Measurements from ENCODE around the gene TPRKB.
"Not testable (repeated sequence)": the region's sequence is repeated elsewhere in the genome, so short reads cannot be mapped to it uniquely, and the experiment has no call there.

The TPRKB gene

DNA sequence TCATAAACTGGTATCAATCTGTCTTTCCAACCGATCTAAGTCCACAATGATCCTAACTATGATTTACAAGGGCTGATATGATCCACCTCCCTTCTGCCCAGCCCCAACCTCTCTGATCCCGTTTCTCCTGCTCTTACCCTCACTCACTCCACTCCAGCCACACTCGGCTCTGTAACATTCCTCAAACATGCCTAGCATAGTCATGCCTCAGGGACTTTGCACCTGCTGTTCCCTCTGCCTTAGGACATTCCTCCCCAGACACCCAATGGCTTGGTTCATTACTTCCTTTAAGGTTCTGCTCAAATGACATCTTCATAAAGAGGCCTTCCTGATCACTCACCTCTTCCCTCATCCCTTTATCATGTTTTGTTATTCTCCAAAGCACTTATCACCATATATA, 33.6 kb upstream of the TPRKB start:
- no peaks in the 10 kb centered on the region for H3K9me3 ChIP-seq
- H4K20me1 ChIP-seq = peaks cover 23% of the 10 kb centered on the region
- H3K4me2 ChIP-seq = no peak overlapping the region
- H3K4me3 ChIP-seq = no peak overlapping the region
- H3K27ac ChIP-seq = no peak overlapping the region
- H3K27me3 ChIP-seq = no peaks in the 10 kb centered on the region
- no peaks in the 10 kb centered on the region for H3K4me1 ChIP-seq
- peaks cover 96% of the 10 kb centered on the region for H3K36me3 ChIP-seq
- TF ChIP-seq Cebpa-rat (IDR thresholded peaks at IDR 0.05) = no peak
- no peak overlapping the region for H3K9ac ChIP-seq

DNA sequence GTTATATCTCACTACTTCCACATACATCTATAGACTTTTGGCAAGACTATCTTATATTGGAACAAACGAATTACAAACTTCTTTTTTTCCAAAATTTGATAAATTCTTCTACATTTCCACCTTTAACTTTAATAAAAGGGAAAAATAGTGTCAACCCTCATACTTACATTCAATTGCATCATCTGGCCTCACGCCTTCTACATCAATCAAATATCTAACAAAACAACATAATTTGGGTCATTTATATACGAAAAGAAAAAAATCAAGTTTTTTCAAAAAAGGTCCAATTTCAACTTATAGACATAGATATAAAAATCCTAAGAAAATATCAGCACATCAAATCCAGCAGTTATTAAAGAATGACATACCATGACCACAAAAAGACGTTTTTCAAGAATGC, 29.8 kb upstream of the TPRKB start:
- no peak overlapping the region for H3K27ac ChIP-seq
- H3K4me3 ChIP-seq = no peak overlapping the region
- H3K27me3 ChIP-seq = no peaks in the 10 kb centered on the region
- no peak overlapping the region for H3K4me2 ChIP-seq
- no peaks in the 10 kb centered on the region for H3K9me3 ChIP-seq
- H4K20me1 ChIP-seq = peaks cover 23% of the 10 kb centered on the region
- no peaks in the 10 kb centered on the region for H3K4me1 ChIP-seq
- H3K36me3 ChIP-seq = peaks cover 93% of the 10 kb centered on the region
- no peak overlapping the region for H3K9ac ChIP-seq
- no peak for TF ChIP-seq Cebpa-rat (IDR thresholded peaks at IDR 0.05)

GRCh38 chr2:73766349-73766748, 29.2 kb upstream of the TPRKB start:
- Histone ChIP-seq H3K27me3 (no peaks in the 10 kb centered on the region), H3K9me3 (no peaks in the 10 kb centered on the region), H3K4me2 (no peak overlapping the region), H4K20me1 (peaks cover 23% of the 10 kb centered on the region), H3K4me1 (no peaks in the 10 kb centered on the region), H3K36me3 (peaks cover 93% of the 10 kb centered on the region), H3K9ac (no peak overlapping the region), H3K4me3 (no peak overlapping the region), H3K27ac (no peak overlapping the region)
- no peak for TF ChIP-seq Cebpa-rat (IDR thresholded peaks at IDR 0.05)

DNA sequence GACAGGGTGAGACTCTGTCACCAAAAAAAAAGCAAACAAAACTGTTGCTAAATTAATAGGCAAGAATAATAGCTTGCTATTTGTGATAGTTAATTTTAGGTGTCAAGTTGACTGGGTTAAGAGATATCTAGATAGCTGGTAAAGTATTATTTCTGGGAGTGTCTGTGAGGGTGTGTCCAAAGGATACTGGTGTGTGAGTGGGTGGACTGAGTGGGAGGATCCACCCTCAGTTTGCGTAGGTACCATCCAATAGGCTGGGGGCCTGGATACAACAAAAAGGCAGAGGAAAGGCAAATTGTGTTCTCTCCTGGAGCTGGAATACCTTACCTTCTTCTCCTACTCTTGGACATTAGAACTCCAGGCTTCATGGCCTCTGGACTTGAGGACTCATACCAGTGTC, 27.8 kb upstream of the TPRKB start:
- Histone ChIP-seq H3K4me2 (no peak overlapping the region), H3K4me3 (no peak overlapping the region), H3K36me3 (peaks cover 93% of the 10 kb centered on the region), H3K4me1 (no peaks in the 10 kb centered on the region), H3K27ac (no peak overlapping the region), H3K9ac (no peak overlapping the region), H3K9me3 (no peaks in the 10 kb centered on the region), H3K27me3 (no peaks in the 10 kb centered on the region), H4K20me1 (peaks cover 18% of the 10 kb centered on the region)
- no peak for TF ChIP-seq Cebpa-rat (IDR thresholded peaks at IDR 0.05)

- TF ChIP-seq Cebpa-rat (IDR thresholded peaks at IDR 0.05) = no peak
- peaks cover 93% of the 10 kb centered on the region for H3K36me3 ChIP-seq
These were observed 25.4 kb upstream of the TPRKB start for GRCh38 chr2:73762571-73762970.

DNA sequence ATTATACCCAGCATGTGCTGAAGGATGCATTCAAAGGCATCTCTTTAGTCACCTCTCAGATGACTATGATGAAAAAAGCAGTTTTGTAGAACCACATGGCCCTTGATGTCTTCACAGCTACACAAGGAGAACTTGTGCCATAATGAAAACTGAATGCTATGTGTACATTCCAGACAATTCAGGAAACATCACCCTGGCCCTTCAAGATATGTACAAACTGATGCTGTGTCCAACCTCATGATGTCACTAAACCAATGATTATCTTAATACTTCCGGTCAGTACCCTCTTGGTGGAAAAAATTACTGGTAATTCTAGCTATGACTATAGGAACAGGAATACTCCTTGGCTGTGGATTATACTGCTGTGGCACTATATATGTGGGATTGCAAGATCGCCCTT, 22.8 kb upstream of the TPRKB start:
- H3K36me3 ChIP-seq = peaks cover 97% of the 10 kb centered on the region

More at GRCh38 chr2:73762571-73762970, 25.4 kb upstream of the TPRKB start:
- no peaks in the 10 kb centered on the region for H3K9me3 ChIP-seq
- H3K27me3 ChIP-seq = no peaks in the 10 kb centered on the region
- H3K4me1 ChIP-seq = no peaks in the 10 kb centered on the region
- H4K20me1 ChIP-seq = peaks cover 2% of the 10 kb centered on the region; the same call in 1 of the 2 replicates
- H3K4me2 ChIP-seq = no peak overlapping the region
- H3K27ac ChIP-seq = no peak overlapping the region
- H3K9ac ChIP-seq = no peak overlapping the region
- no peak overlapping the region for H3K4me3 ChIP-seq

DNA sequence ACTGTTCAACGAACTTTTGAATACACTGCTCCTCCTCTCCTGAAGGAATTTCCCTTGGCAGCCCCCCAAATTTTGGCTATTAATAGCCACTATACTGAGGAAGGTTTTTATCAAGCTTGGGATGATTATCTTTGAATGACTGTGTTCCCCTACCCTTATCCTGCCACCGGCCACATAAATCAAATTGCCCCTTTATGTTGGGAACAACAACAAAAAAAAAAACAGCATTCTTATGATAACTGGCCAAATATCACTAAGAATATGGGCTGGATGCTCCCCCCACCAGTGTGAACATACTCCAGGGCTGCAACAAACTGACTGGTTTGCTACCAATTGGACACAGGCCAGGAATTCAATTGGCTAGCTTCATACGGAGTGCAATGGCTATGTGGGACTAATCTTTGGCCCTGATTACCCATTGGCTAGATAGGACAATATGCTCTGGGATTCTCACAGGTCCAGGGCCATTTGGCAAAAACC, 22.2 kb upstream of the TPRKB start:
- H3K36me3 ChIP-seq = peaks cover 97% of the 10 kb centered on the region

More for the DNA sequence above, 22.8 kb upstream of the TPRKB start:
- peaks cover 16% of the 10 kb centered on the region for H3K9me3 ChIP-seq
- no peak overlapping the region for H3K4me2 ChIP-seq
- H3K27me3 ChIP-seq = no peaks in the 10 kb centered on the region
- no peak overlapping the region for H3K9ac ChIP-seq
- no peaks in the 10 kb centered on the region for H4K20me1 ChIP-seq
- no peak overlapping the region for H3K4me3 ChIP-seq
- no peak overlapping the region for H3K27ac ChIP-seq
- no peaks in the 10 kb centered on the region for H3K4me1 ChIP-seq
- TF ChIP-seq Cebpa-rat (IDR thresholded peaks at IDR 0.05) = no peak

GRCh38 chr2:73754332-73754731, 17.2 kb upstream of the TPRKB start:
- not testable (repeated sequence) for H4K20me1 ChIP-seq, H3K4me2 ChIP-seq, H3K9ac ChIP-seq, H3K4me3 ChIP-seq, H3K4me1 ChIP-seq, H3K27me3 ChIP-seq, H3K27ac ChIP-seq
- H3K9me3 ChIP-seq = peaks cover 27% of the 10 kb centered on the region
- peaks cover 94% of the 10 kb centered on the region for H3K36me3 ChIP-seq

More for the DNA sequence above, 22.2 kb upstream of the TPRKB start:
- Histone ChIP-seq H4K20me1 (no peaks in the 10 kb centered on the region), H3K9ac (no peak overlapping the region), H3K4me2 (no peak overlapping the region), H3K4me3 (no peak overlapping the region), H3K9me3 (peaks cover 22% of the 10 kb centered on the region), H3K4me1 (no peaks in the 10 kb centered on the region), H3K27me3 (no peaks in the 10 kb centered on the region), H3K27ac (no peak overlapping the region)
- no peak for TF ChIP-seq Cebpa-rat (IDR thresholded peaks at IDR 0.05)

GRCh38 chr2:73749314-73749713, 12.2 kb upstream of the TPRKB start:
- no peak overlapping the region for H3K4me3 ChIP-seq
- no peak overlapping the region for H3K4me2 ChIP-seq
- TF ChIP-seq Cebpa-rat (IDR thresholded peaks at IDR 0.05) = no peak
- no peaks in the 10 kb centered on the region for H3K4me1 ChIP-seq
- H3K9ac ChIP-seq = no peak overlapping the region
- H4K20me1 ChIP-seq = no peaks in the 10 kb centered on the region
- H3K27me3 ChIP-seq = no peaks in the 10 kb centered on the region
- H3K27ac ChIP-seq = no peak overlapping the region
- H3K36me3 ChIP-seq = peaks cover 82% of the 10 kb centered on the region
- peaks cover 15% of the 10 kb centered on the region for H3K9me3 ChIP-seq

GRCh38 chr2:73746877-73747208, 9.7 kb upstream of the TPRKB start:
- peaks cover 72% of the 10 kb centered on the region for H3K36me3 ChIP-seq

More at GRCh38 chr2:73746877-73747208, 9.7 kb upstream of the TPRKB start:
- H3K4me1 ChIP-seq = no peaks in the 10 kb centered on the region
- no peak for TF ChIP-seq Cebpa-rat (IDR thresholded peaks at IDR 0.05)
- no peak overlapping the region for H3K9ac ChIP-seq
- no peak overlapping the region for H3K4me2 ChIP-seq
- no peaks in the 10 kb centered on the region for H4K20me1 ChIP-seq
- H3K9me3 ChIP-seq = peaks cover 11% of the 10 kb centered on the region
- no peaks in the 10 kb centered on the region for H3K27me3 ChIP-seq
- H3K4me3 ChIP-seq = no peak overlapping the region
- H3K27ac ChIP-seq = no peak overlapping the region

Data from BLaER1 (cell line).